GM08714 (cell line): ENCODE results near the gene EZR.

Experiments used
- H3K4me3 ChIP-seq: fragments of 200-500 bp; sonication (Bioruptor generic); 2 replicates; pipeline ENCODE4 v1.5.1; 2014; ENCODE audit warnings: mild to moderate bottlenecking, low read length, inconsistent platforms
- ZNF274 ChIP-seq: IDR thresholded peaks from 2 replicates; pipeline ENCODE4 v1.6.1; 2012; ENCODE audit warnings: mild to moderate bottlenecking, low read depth, low read length

Gene EZR

DNA sequence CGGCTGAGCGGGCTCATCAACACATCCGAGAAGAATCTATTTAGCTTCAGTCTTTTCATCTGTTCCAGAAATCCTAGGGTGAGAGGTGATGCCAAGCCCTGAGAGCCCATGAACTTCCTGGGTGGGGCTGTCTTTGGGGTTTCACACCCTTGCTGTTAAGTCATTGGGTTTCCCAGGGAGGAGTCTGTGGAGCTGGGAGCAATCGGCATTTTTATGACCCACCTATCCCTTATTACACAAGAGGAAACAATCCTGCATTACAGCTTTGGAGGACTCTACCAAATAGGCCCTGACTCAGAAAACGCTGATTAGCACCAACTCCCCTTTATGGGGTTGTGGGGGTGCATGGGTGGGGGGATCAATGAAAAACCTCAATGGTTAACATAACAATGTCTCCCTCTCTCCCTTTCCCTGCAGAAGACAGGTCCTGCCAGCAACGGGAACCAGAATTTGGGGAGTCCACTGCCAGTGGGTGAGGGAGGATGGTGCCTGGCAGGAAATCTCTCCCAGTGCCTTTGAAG lies 46.3 kb downstream of the EZR start:
- H3K4me3 ChIP-seq = no peak overlapping the region
- no peak for TF ChIP-seq ZNF274

DNA sequence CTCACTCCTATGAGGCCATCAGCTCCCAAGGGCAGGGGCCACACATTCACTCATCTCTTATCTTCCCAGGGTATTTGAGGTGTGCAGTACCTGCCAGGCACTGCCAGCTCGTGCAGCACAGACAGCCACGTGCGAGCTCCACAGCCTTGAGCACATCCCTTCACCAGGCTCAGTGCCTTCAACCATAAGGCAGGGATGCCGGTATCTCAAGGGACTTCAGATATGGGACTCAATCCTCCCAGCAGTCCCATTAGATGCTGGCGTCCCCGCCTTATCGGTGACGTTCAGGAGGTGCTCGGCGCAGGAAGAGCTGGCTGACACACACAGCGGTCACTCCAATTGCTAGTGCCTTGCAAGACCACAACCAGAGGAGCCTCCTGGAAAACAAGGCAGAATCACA lies 47.0 kb downstream of the EZR start:
- TF ChIP-seq ZNF274 = no peak
- no peak overlapping the region for H3K4me3 ChIP-seq

DNA sequence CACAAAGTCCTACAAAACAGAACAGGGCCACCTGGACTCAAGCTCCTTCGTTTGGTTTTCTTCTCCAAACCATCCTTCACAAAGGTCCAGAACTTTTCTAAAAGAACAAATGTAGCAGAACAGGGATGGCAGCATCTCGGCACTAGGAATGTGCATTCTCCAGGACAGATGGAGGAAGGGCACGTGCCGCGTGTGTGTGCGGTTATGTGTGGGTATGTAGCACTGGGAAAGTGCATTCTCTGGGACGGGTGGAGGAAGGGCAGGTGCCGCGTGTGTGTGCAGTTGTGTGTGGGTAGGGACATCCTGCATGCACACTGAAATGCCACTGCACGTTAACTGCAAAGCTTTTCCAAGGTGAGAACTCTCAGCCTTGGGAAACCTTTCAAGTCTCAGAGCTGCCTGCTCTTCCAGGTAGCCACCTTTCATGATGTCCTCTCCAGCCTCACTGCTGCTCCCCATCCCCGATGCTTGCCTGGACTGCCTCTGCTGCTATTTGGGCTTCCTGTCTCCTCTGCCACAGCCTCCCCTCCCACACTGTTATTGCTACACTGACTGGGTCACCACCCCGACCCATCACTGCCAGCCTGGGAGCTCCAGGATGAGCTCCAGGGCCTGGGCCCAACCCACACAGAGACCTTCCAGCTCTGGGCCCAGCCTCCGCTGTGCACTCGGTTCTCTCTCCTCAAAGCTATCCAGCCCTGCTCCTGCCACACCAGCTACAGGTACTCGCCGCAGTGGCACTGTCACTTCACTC lies 47.6 kb downstream of the EZR start:
- no peak for TF ChIP-seq ZNF274
- H3K4me3 ChIP-seq = no peak overlapping the region

DNA sequence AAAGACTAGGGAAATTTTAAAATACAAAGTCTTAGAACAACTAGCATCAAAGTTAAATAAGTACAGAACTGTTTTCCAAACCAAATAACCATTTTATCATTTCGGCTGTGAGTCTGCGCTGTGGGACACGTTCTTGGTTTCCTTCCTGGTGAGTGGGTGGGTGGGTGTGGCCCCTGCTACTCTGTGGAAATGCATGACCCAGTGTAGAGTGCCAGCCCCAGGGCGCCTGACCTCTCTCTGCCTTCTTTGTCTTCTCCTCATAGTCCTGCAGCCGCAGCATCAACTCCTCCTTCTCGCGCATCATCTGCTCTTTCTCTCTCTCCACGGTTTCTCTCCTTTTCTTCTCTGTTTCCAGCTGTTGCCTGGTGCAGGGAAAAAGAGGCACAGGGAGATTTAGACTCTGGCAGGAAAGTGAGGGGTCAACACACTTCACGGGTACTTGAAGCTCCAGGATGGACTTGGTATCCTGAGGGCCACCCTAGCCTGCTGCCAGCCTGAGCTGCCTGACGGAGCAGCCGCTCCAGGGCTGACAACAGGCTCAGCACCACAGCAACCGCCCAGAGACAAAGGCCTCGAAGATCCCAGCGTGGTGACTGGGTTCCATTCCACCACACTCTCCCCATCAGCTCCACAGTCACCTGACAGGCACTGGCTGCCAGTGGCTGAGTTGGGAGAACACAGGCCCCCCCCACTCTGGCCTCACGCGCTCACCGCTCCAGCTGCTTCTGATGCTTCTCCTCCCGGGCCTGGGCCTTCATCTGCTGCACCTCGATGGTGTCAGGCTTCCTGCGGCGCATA lies 48.4 kb downstream of the EZR start:
- no peak for TF ChIP-seq ZNF274
- no peak overlapping the region for H3K4me3 ChIP-seq

DNA sequence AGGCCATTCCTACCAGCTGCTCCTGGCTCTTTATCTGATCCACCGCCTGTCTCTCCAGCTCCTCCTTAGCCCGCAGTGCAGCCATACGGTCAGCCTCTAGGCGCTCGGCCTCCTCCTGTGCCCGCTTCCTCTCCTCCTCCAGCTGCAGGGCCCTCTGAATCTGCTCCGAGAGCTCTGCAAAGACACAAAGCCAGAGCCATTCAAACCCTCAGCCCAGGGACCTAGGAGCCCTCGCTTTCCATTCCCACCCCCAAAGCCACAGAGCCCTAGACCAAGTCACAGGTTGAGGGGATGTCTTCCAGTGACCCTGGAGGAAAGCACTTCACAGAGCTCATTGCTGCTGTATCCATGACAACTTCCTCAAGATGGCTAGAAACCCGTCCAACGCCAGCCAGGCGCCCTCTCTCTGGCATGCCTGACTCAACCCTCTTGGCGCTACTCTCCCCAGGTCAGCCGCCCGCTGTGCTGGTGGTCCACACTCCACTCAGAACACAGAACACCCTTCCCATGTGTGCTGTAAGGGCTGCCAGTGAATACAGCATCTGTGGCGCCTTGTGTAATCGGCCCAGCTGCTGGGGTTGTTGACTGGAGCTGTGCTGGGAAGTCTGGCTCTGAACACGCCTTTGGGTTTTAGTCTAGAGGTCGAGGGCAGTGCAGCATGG lies 49.3 kb downstream of the EZR start:
- H3K4me3 ChIP-seq = no peak overlapping the region
- no peak for TF ChIP-seq ZNF274

DNA sequence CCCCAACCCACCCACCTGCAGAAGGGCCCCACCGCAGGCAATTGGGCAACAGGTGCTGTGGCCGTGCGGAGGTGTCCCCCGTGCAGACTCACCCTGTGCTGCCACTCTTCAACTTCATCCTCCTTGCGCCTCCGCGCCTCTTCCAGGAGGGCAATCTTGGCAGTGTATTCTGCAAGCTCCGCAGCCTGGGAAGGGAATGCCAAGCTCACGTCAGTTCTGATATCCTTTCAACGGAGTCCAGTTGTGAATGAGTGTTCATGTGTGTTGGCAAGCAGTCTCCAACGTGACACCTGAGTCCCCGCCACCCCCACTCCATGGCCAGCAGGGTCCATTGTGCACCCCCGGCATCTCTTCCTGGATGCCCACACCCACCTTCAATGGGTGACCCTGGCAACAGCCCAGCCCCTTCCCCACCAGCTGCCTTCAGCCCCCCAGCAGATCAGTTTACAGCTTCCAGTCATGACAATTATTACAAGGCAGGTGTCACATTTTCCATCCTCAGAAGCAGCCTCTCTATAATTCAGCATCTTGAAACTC lies 49.9 kb downstream of the EZR start:
- no peak for TF ChIP-seq ZNF274
- no peak overlapping the region for H3K4me3 ChIP-seq

DNA sequence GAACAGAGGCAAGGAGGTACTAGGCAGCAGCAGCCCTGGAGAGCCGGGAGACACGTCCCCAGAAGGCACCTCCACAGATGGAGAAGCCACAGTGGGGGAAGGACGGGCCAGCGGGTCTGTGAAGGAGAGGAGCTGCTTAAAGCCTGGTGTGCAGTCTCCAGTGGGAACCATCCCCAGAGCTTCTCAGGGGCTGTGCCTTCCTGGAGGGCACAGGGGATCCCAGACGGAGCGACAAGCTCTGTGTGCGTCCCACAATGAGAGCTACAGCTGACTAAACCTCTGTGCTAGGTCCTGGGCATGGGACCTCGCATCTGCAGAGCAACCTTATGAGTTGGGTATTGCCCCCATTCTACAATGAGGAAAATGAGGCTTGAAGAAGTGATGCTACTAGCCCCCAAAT lies 50.7 kb downstream of the EZR start:
- H3K4me3 ChIP-seq = no peak overlapping the region
- TF ChIP-seq ZNF274 = no peak

DNA sequence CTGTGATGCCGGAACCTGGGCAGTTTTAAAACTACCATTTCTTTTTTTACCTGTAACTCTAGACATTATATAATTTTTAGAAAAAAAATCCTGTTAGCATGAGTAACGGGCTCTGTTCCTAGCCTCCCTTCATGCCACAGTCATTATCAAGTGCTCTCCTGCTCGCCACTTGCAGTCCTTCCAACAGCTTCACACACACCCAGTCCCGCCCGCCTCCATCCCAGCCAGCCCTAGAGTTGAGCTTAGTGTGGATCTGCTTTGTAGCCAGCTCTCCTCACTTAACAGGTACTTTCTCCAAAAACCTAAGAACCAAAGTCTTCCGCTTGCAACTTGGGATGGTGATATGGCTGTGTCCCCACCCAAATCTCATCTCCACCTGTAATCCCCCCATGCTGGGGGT lies 51.5 kb downstream of the EZR start:
- TF ChIP-seq ZNF274 = no peak
- no peak overlapping the region for H3K4me3 ChIP-seq

DNA sequence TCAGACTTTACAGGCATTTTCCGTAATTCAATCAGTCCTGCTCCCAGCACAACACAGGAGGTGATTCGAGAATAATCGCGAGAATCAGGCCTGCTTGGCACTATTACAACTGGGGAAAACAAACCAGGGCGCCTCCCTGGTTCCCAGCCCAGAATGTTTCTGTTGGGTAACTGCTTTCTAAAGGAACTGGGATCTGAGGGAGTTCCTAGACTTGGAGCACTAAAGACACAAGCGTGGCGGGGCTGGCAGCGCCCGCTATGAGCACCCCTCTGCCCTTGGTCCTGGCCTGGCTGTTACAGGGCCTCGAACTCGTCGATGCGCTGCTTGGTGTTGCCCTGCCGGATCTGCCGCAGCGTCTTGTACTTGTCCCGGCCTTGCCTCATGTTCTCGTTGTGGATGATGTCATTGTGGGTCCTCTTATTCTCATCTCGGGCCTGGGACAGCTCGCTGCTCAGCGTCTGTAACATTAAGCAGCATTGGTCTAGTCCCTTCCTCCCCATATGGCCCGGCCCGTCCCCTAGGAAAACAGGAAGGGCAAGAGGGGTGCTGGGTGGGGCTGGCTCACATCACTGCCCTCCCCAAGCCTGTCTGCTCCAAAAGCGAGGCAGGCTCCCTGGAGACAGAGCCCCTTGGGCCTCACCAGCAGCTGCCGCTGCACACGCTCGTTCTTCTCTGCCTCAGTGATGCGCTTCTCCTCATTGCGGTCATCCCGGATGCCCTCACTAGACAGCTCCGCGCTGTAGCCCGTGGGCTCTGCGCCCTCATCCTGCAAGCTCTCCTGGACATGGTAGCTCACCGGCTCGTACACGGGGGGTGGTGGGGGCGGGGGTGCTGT lies 52.3 kb downstream of the EZR start:
- no peak for TF ChIP-seq ZNF274
- H3K4me3 ChIP-seq = no peak overlapping the region

DNA sequence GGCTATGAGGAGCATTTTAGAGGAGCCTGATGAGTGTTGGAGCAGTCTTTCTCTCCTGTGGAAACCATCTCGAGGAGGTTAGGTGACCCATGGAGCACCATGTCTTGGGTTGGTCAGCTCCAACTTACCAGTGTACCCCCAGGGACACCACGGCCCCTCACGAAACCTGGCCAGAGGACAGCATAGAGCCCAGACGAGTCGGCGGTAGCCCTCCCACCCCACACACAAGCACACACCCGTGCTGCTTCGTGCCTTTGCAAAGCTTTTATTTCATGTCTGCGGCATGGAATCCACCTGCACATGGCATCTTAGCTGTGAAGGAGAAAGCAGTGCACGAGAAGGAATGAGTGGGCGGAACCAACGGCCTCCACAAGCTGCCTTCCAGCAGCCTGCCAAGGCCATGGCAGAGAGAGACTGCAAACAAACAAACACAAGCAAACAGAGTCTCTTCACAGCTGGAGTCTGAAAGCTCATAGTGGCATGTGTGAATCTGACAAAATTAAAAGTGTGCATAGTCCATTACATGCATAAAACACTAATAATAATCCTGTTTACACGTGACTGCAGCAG lies 53.6 kb downstream of the EZR start:
- no peak for TF ChIP-seq ZNF274
- H3K4me3 ChIP-seq = no peak overlapping the region

DNA sequence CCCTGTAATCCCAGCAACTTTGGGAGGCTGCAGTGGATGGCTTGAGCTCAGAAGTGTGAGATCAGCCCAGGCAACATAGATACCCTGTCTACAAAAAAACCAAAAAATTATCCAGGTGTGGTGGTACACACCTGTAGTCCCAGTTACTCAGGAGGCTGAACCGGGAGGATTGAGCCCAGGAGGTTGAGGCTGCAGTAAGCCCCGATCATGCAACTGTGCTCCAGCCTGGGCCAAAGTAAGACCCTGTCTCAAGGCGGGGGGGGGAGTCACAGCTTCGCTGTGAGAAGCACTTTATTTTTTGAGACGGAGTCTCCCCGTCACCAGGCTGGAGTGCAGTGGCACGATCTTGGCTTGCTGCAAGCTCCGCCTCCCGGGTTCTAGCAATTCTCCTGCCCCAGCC lies 54.2 kb downstream of the EZR start:
- no peak for TF ChIP-seq ZNF274
- no peak overlapping the region for H3K4me3 ChIP-seq

DNA sequence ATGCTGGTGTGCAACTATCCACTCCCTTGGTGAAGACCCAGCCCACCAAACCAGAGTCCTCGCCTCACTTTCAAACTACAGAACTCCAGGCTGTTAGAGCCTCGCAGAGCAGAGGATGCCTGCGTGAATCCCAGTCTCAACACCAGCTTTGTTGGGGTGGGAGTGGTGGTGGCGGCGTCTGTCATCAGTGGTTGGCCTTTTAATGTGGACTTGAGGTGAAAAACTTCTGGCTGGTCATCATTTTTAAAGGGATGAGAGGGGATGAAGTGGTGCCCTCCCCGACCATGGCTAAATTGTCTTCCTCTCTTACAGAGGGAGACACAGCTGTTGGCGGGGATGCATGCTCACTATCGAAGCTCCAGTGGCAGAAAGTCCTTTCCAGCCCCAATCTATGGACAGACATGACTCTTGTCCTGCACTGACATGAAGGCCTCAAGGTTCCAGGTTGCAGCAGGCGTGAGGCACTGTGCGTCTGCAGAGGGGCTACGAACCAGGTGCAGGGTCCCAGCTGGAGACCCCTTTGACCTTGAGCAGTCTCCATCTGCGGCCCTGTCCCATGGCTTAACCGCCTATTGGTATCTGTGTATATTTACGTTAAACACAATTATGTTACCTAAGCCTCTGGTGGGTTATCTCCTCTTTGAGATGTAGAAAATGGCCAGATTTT lies 54.9 kb downstream of the EZR start:
- no peak overlapping the region for H3K4me3 ChIP-seq
- no peak for TF ChIP-seq ZNF274
